Suprapubic skin (tissue), 3 donors: ENCODE measurements around the gene TRIM15.

ENCODE experiments used
- CTCF ChIP-seq, 2 donors: fragments of 200-600 bp in 1 of 2; fragments of 450-650 bp in 1 of 2; sonication (generic) in 1 of 2; IDR thresholded peaks; one replicate each; pipeline ENCODE4 v1.5.1; 2016 to 2019; ENCODE audit warnings: antibody characterized with exemption in 2 of 2, mild to moderate bottlenecking in 1 of 2, moderate library complexity in 1 of 2
- POLR2A ChIP-seq, 2 donors: fragments of 450-650 bp; IDR thresholded peaks; one replicate each; pipeline ENCODE4 v1.6.1; 2017; ENCODE audit warnings: antibody characterized with exemption in 2 of 2, mild to moderate bottlenecking in 2 of 2, moderate library complexity in 2 of 2

GRCh38 chr6:30155520-30156261 is 7.7 kb upstream of the TRIM15 start:
- TF ChIP-seq CTCF (IDR thresholded peaks at IDR 0.05) (no peak), POLR2A (IDR thresholded peaks at IDR 0.05) (no peak)
